ENCODE results near the gene CRBN.

DNA sequence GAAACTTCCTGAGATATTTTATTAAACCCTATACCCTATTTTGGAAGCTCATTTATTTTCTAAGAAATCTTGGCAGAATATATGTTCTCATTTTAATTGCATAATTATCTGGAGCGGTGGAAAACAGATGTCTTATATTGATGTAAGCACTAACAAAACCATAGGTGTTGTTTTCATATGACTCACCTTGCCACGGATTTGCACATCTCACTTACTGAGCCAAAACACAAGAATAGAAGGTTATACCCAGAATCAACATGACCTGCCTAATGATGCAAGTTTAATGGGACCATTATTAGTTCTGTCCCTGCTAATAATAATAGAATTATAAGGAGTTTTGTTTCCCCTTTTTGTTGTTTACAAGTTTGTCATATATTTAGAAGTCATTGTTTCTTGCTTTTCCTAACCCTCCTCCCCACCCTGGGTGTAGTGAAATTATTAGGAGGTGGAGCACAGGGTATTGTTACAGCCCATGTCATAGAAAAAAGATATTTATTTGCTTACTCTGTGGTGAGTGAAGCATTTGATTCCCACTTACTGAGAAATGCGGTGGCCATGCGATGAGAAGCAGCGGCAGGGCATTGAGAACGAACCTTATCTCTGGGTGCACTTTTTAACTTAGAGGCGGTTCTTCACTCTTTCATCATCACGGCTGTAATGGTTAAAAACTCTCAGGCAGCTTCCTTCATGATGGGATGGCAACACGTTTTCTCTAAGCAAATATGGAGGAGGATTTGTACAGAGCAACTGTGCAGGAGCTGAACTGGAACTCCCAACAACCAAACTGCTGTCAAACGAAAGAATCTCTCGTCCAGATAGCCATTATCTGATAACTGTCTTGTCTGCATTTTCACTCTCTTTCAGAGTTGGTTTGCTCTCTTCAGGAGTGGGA, 69.8 kb downstream of the CRBN start:
- TF ChIP-seq, protein P1, sequence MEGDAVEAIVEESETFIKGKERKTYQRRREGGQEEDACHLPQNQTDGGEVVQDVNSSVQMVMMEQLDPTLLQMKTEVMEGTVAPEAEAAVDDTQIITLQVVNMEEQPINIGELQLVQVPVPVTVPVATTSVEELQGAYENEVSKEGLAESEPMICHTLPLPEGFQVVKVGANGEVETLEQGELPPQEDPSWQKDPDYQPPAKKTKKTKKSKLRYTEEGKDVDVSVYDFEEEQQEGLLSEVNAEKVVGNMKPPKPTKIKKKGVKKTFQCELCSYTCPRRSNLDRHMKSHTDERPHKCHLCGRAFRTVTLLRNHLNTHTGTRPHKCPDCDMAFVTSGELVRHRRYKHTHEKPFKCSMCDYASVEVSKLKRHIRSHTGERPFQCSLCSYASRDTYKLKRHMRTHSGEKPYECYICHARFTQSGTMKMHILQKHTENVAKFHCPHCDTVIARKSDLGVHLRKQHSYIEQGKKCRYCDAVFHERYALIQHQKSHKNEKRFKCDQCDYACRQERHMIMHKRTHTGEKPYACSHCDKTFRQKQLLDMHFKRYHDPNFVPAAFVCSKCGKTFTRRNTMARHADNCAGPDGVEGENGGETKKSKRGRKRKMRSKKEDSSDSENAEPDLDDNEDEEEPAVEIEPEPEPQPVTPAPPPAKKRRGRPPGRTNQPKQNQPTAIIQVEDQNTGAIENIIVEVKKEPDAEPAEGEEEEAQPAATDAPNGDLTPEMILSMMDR (conservative IDR thresholded peaks at IDR 0.05) = no peak
- TF ChIP-seq EZH2 (IDR thresholded peaks at IDR 0.05; ENCODE audit: low read depth) = no peak
